ENCODE data around the gene MEIS1.

The MEIS1 gene

DNA sequence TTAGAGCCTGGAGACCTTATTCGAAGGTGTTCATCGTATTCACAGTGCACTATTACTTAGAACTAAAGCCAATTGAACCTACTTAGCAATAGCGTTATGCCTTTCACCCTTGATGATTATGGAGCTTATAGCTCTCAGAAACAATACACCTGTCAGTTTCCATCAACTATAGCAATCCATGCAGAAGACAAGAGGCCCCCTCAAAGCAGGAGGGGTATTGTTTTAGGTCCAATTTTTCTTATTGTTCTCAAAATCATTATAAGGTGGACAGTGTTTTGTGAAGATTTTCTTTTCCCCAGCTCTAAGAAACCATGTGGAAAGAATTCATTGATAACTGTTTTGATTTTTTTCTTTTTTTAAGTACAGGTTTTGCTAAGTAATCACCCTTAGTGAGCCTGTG is 135.5 kb downstream of the MEIS1 start:
- no peak for DNase-seq

GRCh38 chr2:66571918-66572317 is 137.0 kb downstream of the MEIS1 start:
- DNase-seq = no peak

- DNase-seq = no peak
Observed at GRCh38 chr2:66572391-66572790, 137.5 kb downstream of the MEIS1 start.

DNA sequence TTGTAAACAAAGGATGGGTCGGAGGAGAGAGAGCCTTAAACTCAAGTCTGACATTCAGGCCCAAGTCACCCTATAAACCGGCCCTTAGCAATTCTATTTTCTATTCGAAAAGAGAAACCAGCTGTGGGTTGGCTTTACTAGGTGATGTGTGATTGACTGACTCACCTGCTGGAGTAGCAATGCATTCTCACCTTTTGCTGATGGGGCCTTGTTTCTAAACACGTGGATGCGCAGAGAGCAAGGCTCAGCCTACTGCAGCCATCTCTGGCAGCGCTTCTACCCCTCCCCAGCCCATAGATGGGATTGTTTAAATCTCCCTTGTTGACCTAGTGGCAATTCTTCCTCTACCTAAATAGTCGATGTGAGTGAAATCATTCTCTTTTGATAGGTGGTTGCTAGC is 138.5 kb downstream of the MEIS1 start:
- no peak for DNase-seq

DNA sequence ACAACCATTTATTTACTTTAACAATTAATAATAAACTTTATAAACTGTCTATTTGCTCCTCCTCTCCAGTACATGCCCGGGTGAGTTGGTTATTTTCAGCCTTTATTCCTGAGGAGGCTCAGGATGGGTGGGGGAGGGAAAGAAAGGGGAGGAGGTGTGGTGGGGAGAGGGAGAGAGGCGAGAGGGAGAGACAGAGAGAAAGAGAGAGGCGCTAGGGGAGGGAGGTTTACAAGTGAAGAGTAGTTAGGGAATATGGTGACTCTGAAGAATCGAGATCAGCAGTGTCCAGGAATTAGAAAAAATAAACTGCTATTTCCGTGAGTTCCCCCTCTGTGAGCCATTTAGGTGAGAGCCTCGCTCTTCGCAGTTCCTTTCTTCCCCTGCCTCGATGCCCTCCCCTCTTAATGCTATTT is 138.9 kb downstream of the MEIS1 start:
- no peak for DNase-seq

DNA sequence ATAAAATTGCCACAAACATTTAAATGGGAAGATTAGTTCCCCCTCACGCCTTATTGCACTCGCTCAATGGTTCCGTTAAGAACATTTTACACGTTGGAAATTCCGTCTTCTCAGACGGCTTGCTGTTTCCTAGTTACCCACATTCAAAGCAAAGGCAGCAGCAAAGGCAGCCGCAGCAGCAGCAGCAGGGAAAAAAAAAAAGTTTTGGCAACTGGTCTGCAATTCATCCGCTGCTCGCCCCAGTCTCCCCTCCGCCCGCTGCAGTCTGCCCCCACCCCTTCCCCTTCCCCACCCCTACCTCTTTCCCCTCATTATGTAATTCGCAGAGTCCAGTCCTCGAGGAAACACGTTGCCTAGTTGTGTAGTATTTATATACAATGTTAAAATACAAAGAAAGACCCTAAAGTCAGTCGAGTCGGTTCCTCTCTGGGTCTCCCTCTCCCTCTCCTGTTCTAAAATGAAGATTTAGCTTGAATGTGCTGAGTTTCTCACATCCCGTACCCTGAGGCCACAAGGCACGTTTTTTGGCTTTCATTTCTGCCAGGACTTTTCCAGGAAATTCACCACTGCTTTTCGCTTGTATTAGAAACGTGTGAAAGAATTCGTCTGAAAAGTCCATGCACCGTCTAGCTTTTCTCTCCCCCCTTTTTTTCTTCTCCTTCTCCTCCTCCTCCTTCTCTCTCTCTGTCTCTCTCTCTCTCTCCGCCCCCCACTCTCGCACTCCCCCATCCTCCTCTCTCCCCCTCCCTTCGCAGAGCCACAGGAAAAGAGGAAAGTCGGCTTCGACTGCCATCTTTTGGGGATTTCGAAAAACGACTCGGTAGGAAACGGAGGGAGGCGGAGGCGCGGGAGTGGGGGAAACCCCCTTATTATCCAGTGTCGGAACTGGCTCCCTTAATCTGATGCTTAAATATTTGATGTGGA is 140.0 kb downstream of the MEIS1 start:
- no peak for DNase-seq

DNA sequence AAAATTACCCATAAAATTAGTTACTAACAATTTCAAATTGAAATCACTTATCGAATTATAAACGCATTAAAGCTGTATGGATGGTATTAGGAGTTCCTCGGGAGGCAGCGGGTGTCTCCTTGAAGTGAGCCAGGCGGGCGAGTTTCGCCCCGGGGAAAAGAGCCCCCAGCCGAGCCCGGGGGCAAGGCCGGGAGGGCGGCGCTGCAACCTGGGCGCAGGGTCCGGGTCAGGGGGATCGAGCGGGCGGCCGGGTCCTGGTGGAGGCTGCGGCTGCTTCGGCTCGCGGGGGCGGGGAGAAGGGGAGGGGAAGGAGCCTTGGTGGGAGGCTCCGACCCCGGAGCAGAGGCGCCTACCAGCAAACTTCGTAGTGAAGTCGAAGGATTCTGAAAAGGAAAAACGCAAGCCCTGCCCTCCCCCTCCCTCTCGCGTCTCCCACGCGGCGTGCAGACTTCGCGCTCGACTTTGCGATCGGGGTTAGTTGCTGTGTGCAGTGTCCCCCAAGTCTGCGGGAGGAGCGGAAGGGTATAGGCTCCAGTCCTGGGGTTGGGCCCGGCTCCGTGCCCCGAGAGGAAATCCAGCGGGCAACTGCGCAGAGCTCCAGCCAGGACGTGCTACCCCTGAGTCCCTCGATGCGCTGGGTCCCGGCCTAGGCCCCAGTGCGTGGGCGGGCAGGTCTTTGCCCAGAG is 140.8 kb downstream of the MEIS1 start:
- DNase-seq = no peak

GRCh38 chr2:66576311-66576560 is 141.3 kb downstream of the MEIS1 start:
- no peak for DNase-seq

- no peak for DNase-seq
Observed at GRCh38 chr2:66576561-66577320, 141.8 kb downstream of the MEIS1 start.

- no peak for DNase-seq
Observed at GRCh38 chr2:66577321-66578053, 142.6 kb downstream of the MEIS1 start.

DNA sequence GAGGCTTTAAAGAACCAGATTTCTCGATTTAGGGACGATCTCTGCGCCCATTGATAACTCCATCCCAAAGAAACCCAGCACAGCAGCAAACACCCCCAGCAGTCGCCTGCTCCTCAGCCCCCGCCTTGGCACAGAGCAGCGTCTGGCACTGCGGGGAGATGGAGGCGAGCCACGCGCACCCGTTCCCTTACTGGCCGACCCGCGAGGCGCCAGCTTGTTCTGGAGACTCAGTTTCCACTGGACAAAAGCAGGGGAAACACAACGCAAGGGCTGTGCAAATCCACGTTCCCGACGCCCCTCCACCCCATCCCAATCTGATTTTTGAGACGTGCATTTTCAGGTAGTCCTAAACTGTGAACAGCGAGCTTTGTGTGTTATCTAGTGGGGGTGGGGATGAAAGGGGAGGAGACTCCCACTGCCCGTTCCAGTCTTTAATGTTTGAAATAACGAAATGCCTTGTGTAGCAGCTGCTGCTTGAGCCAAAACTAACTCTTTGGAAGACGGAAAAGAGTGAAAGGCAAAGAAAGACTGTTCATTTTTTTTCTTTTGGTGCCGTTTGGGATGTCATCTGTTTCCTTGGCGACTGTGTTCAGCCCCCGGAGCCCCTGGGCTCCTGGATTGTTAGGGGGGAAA is 143.2 kb downstream of the MEIS1 start:
- no peak for DNase-seq

GRCh38 chr2:66578687-66579106 is 143.8 kb downstream of the MEIS1 start:
- DNase-seq = no peak

DNA sequence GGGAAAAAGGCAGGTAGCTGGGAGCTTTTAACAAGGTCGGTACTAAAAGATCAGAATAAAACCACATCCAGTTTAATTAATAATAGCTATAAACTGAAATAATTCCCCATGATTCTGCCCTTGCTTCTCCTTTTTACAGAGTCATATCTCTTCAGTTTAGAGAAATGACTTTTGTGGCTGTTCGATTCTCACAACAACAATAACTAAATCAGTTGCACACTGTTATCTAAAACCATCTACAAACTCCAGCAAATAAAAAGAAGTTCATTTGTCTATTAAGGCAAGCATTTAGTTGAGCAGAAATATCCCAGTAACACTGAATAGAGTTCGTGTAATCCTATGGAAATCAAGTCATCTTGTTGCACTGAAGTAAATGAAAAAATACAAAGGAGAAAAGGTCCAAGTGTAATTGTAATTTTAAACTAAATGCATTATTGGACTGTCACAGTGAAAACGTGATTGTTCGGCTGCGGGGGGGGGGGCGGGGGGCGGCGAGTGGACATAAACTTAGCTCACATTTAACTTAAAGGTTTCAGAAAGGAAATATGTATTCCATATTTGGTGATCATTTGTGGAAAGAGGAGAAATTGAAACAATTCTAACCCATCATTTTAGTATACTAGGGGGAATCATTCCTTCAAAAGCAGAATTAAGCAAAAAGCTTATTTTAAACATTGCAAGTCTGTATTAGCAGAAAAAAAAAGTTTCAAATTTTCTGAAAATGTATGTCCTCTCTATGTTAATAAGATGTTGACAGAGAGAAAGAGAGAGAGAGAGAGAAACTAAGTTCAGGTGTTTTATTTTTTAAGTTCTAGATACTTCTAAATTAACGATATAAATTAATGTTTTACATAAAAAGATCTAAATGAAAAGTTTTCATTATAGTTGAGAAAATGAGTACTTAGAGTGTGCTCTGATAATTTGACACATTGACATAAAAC is 144.5 kb downstream of the MEIS1 start:
- DNase-seq = no peak

- no peak for DNase-seq
Observed at GRCh38 chr2:66580166-66581049, 145.5 kb downstream of the MEIS1 start.

GRCh38 chr2:66581339-66582103 is 146.6 kb downstream of the MEIS1 start:
- DNase-seq = no peak

- no peak for DNase-seq
Observed at GRCh38 chr2:66582104-66582986, 147.4 kb downstream of the MEIS1 start.

- DNase-seq = no peak
Observed at GRCh38 chr2:66582987-66583880, 148.3 kb downstream of the MEIS1 start.
